SH-SY5Y (cell line): ENCODE data around the gene UBASH3A.

Source experiments
- GATA2 ChIP-seq: IDR thresholded peaks from 2 replicates; pipeline ENCODE4 v1.6.1; 2011; ENCODE audit warnings: mild to moderate bottlenecking, low read depth, low read length
- GATA3 ChIP-seq: IDR thresholded peaks from 2 replicates; pipeline ENCODE4 v1.6.1; 2011; ENCODE audit warnings: low read depth, mild to moderate bottlenecking, low read length, moderate library complexity

- no peak for TF ChIP-seq GATA2
- no peak for TF ChIP-seq GATA3
Observed at GRCh38 chr21:42373196-42373907, 30.4 kb upstream of the UBASH3A start.
